ENCODE data around the gene SEC24D. TPM values are rescaled to one million over a fixed set of nuclear protein-coding genes. Genes with fewer than 3 reads are reported as not detected.

SEC24D gene
- total RNA-seq, 1 experiment from 2014 or later = 61.5 TPM

DNA sequence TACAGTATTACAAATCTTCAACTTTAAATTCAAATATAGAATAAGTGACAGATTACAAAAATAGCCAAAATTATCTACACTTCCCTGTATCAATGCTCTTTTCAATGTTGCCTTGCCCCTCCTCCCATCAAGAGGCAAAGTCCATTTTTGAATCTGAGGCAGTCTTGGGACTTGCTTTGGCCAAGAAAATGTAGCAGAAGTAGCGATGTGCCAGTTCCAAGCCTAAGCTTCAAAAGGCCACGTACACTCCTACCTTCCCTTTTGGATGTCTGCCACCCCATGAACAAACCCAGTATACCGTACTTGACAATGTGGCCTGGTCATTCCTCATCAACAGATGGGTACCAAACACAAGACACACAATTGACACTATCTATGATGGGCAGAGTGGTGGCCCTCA lies 24.1 kb downstream of the SEC24D start:
- no peak overlapping the region for H3K9ac ChIP-seq (ENCODE audit: extremely low read depth, insufficient read length, low read length)
- no peak overlapping the region for H2BK12ac ChIP-seq (ENCODE audit: insufficient read length, low read depth, low read length)

More for the DNA sequence above, 24.1 kb downstream of the SEC24D start:
- no peak overlapping the region for H3K4me3 Mint-ChIP-seq
- Histone ChIP-seq H4K8ac (replicated peaks; ENCODE audit: insufficient read length, low read depth, low read length) (no peak overlapping the region), H4K20me1 (ENCODE audit: control insufficient read depth, insufficient read depth, insufficient read length) (no peaks in the 10 kb centered on the region), H3T11ph (ENCODE audit: low read length) (no peak overlapping the region), H4K5ac (ENCODE audit: insufficient read length, low read depth, low read length) (no peak overlapping the region), H3K56ac (ENCODE audit: insufficient read length, low read depth, low read length) (no peak overlapping the region), H2BK15ac (ENCODE audit: low read depth, low read length) (no peak overlapping the region), H3K79me1 (ENCODE audit: insufficient read depth, low read depth, low read length, poor library complexity, severe bottlenecking) (no peaks in the 10 kb centered on the region), H3K23me2 (ENCODE audit: insufficient read length, low read depth, low read length, poor library complexity, severe bottlenecking) (no peaks in the 10 kb centered on the region), H2AK5ac (ENCODE audit: insufficient read length, low read length) (no peak overlapping the region), H3K14ac (ENCODE audit: insufficient read depth, low read length) (no peak overlapping the region), H3K23ac (ENCODE audit: insufficient read length, low read depth, low read length) (no peak overlapping the region), H2BK5ac (ENCODE audit: insufficient read length, low read length) (no peak overlapping the region), H3K27me3 (ENCODE audit: insufficient read depth, low read length) (no peaks in the 10 kb centered on the region), H3K27ac (ENCODE audit: insufficient read length, low read depth, low read length) (no peak overlapping the region), H3K4ac (ENCODE audit: low read depth, low read length) (no peak overlapping the region), H4K91ac (ENCODE audit: insufficient read length, low read depth, low read length) (no peak overlapping the region), H2BK120ac (ENCODE audit: low read depth, low read length, poor library complexity, severe bottlenecking) (no peak overlapping the region), H3K4me1 (ENCODE audit: insufficient read depth, low read length) (no peaks in the 10 kb centered on the region), H3K79me2 (ENCODE audit: insufficient read depth, low read length) (no peaks in the 10 kb centered on the region), H2AFZ (ENCODE audit: low read length) (no peak overlapping the region), H3K9me3 (ENCODE audit: control insufficient read depth, low read depth, low read length) (no peaks in the 10 kb centered on the region), H3K4me2 (ENCODE audit: insufficient read depth, insufficient read length, low read length) (no peak overlapping the region), H2BK20ac (ENCODE audit: low read depth, low read length, poor library complexity, severe bottlenecking) (no peak overlapping the region), H3K18ac (ENCODE audit: insufficient read length, low read depth, low read length) (no peak overlapping the region)
- no peaks in the 10 kb centered on the region for H3K4me1 Mint-ChIP-seq
- no peak for DNase-seq
- H3K27ac Mint-ChIP-seq = no peak overlapping the region; a peak in 1 of 7 replicates
- TF ChIP-seq, protein P1, sequence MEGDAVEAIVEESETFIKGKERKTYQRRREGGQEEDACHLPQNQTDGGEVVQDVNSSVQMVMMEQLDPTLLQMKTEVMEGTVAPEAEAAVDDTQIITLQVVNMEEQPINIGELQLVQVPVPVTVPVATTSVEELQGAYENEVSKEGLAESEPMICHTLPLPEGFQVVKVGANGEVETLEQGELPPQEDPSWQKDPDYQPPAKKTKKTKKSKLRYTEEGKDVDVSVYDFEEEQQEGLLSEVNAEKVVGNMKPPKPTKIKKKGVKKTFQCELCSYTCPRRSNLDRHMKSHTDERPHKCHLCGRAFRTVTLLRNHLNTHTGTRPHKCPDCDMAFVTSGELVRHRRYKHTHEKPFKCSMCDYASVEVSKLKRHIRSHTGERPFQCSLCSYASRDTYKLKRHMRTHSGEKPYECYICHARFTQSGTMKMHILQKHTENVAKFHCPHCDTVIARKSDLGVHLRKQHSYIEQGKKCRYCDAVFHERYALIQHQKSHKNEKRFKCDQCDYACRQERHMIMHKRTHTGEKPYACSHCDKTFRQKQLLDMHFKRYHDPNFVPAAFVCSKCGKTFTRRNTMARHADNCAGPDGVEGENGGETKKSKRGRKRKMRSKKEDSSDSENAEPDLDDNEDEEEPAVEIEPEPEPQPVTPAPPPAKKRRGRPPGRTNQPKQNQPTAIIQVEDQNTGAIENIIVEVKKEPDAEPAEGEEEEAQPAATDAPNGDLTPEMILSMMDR (conservative IDR thresholded peaks at IDR 0.05) = no peak
- peaks cover 51 to 84% (median 55%) of the 10 kb centered on the region in 3 experiments for H3K36me3 Mint-ChIP-seq (ENCODE audit: insufficient read depth in 1 of 3, low read depth in 3 of 3)
- no peaks in the 10 kb centered on the region for H3K9me3 Mint-ChIP-seq
- WGBS (ENCODE audit: extremely low coverage, insufficient read length, low lambda C conversion rate) = no CpG with 5 or more reads among the region's 3 CpGs
- no peaks in the 10 kb centered on the region for H3K27me3 Mint-ChIP-seq (ENCODE audit: low read depth)
